ENCODE data around the gene LYZL4. TPM values are rescaled to one million over a fixed set of nuclear protein-coding genes. Genes with fewer than 3 reads are reported as not detected.

LYZL4 gene
- total RNA-seq, 5 donors from 2014 or later (not counting 1 experiment from before 2014, with no cell fraction given): not detected

DNA sequence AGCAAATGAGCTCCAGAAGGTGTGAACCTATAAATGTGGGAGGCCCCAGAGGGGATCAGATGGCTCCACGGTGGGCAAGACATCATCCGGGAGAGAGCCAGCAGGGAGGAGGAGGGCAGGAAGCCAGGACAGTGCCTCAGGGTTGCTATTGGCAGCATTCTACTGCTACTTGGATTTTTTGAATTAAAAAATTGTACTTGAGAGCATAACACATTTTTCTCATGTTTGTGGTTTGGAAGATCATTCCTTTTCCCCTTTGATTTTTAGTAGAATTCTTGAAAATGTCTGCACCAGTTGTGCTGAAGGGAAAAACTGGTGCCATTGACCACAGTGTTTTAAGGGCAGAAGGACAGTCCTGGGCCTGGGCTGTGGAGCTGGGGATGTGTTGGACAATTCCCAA, 59.2 kb downstream of the LYZL4 start:
- Histone ChIP-seq H3K27me3 (replicated peaks in 1 of 2; ENCODE audit: control insufficient read depth in 2 of 2, extremely low read depth in 1 of 2, insufficient read depth in 2 of 2, low read length in 1 of 2) (peaks cover 0 to 10% of the 10 kb centered on the region in 2 experiments), H3K4me3 (ENCODE audit: control insufficient read depth in 1 of 2, extremely low read depth in 1 of 2, low read length in 1 of 2) (no peak overlapping the region), H3K27ac (ENCODE audit: low read length) (no peak overlapping the region), H3K36me3 (ENCODE audit: control insufficient read depth in 2 of 2, extremely low read depth in 1 of 2, insufficient read depth in 1 of 2, low read length in 1 of 2) (no peaks in the 10 kb centered on the region), H3K4me1 (ENCODE audit: control insufficient read depth in 1 of 2, extremely low read depth in 1 of 2, insufficient read depth in 2 of 2, low read length in 2 of 2) (peaks cover 12% of the 10 kb centered on the region in 2 experiments), H3K9me3 (no peaks in the 10 kb centered on the region)
- no peak for ATAC-seq (replicated peaks in 1 of 4)
- Mint-ChIP-seq H3K27me3 (peaks cover 3 to 4% of the 10 kb centered on the region in 2 donors), H3K36me3 (no peaks in the 10 kb centered on the region), H3K4me3 (no peak overlapping the region), H3K4me1 (peaks cover 44 to 48% (median 48%) of the 10 kb centered on the region in 3 donors), H3K9me3 (peaks cover 0 to 3% (median 2%) of the 10 kb centered on the region in 3 donors), H3K27ac (peak overlapping the region in 1 of 2 donors; percentile 72)
- DNase-seq: no peak
- CTCF ChIA-PET: no interaction called here
- POLR2A ChIA-PET: no interaction called here
- WGBS (ENCODE audit: insufficient coverage): 89% methylated on average over 2 of the region's 2 CpGs

- Histone ChIP-seq H3K27me3 (replicated peaks in 1 of 2; ENCODE audit: control insufficient read depth in 2 of 2, extremely low read depth in 1 of 2, insufficient read depth in 2 of 2, low read length in 1 of 2) (peaks cover 0 to 10% of the 10 kb centered on the region in 2 experiments), H3K36me3 (ENCODE audit: control insufficient read depth in 2 of 2, extremely low read depth in 1 of 2, insufficient read depth in 1 of 2, low read length in 1 of 2) (no peaks in the 10 kb centered on the region), H3K4me3 (ENCODE audit: control insufficient read depth in 1 of 2, extremely low read depth in 1 of 2, low read length in 1 of 2) (no peak overlapping the region), H3K9me3 (no peaks in the 10 kb centered on the region), H3K4me1 (ENCODE audit: control insufficient read depth in 1 of 2, extremely low read depth in 1 of 2, insufficient read depth in 2 of 2, low read length in 2 of 2) (peaks cover 14 to 17% of the 10 kb centered on the region in 2 experiments), H3K27ac (ENCODE audit: low read length) (no peak overlapping the region)
- Mint-ChIP-seq H3K4me3 (no peak overlapping the region), H3K4me1 (peaks cover 45 to 49% (median 46%) of the 10 kb centered on the region in 3 donors), H3K27me3 (peaks cover 3 to 4% of the 10 kb centered on the region in 2 donors), H3K9me3 (no peaks in the 10 kb centered on the region), H3K27ac (peak overlapping the region; percentile 90 to 97), H3K36me3 (no peaks in the 10 kb centered on the region)
- ChIA-PET CTCF (no interaction called here), POLR2A (no interaction called here)
- ATAC-seq (replicated peaks in 1 of 4) (no peak), DNase-seq (no peak)
- 78% methylated on average over 4 of the region's 7 CpGs for WGBS (ENCODE audit: insufficient coverage)
These were observed 60.4 kb downstream of the LYZL4 start for GRCh38 chr3:42349765-42350594.

DNA sequence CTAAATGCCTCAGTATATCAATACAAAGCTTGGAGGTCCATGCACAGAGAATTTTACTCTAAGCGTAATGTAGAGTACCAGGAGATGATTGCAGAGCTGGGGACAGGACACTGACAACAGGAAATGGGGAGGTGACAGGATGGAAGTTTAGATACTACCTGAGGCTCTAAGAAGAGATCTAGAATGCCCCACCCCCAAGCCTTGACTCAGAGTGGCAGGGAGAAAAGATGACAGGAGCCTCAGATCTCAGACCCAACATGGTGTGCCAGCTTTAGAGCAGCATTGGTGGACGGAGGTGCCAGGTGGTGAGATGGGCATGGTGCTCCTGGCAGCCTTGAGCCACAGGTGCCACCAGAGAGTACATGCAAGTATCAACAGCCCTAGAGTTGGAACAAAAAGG, 62.5 kb downstream of the LYZL4 start:
- DNase-seq (peak in 14 of 35 experiments; percentile 2 to 54 (median 24)), ATAC-seq (replicated peaks in 1 of 4) (peak in 2 of 4 experiments; percentile 70 to 72)
- H3K9me3 ChIP-seq: no peaks in the 10 kb centered on the region
- Mint-ChIP-seq H3K36me3 (no peaks in the 10 kb centered on the region), H3K9me3 (peaks cover 0 to 4% (median 0%) of the 10 kb centered on the region in 3 donors), H3K27ac (peak overlapping the region; percentile 90 to 97), H3K4me1 (peaks cover 46 to 51% (median 47%) of the 10 kb centered on the region in 3 donors), H3K27me3 (peaks cover 3 to 4% of the 10 kb centered on the region in 2 donors), H3K4me3 (peak overlapping the region in 1 of 3 donors; percentile 32)
- H3K4me3 ChIP-seq (ENCODE audit: control insufficient read depth in 1 of 2, extremely low read depth in 1 of 2, low read length in 1 of 2): no peak overlapping the region
- H3K27ac ChIP-seq (ENCODE audit: low read length): peak overlapping the region; percentile 44
- ChIA-PET CTCF (interaction anchor here in 1 of 2 donors (0.6 kb wide), 1 partner anchor 93 kb away, joined by 3 read pairs; no protein-coding TSS in a partner anchor), POLR2A (no interaction called here)
- WGBS (ENCODE audit: insufficient coverage): 31% methylated on average over 1 of the region's 2 CpGs
- H3K4me1 ChIP-seq (ENCODE audit: control insufficient read depth in 1 of 2, extremely low read depth in 1 of 2, insufficient read depth in 2 of 2, low read length in 2 of 2): peaks cover 14 to 17% of the 10 kb centered on the region in 2 experiments
- peaks cover 0 to 6% of the 10 kb centered on the region in 2 experiments for H3K27me3 ChIP-seq (replicated peaks in 1 of 2; ENCODE audit: control insufficient read depth in 2 of 2, extremely low read depth in 1 of 2, insufficient read depth in 2 of 2, low read length in 1 of 2)
- no peaks in the 10 kb centered on the region for H3K36me3 ChIP-seq (ENCODE audit: control insufficient read depth in 2 of 2, extremely low read depth in 1 of 2, insufficient read depth in 1 of 2, low read length in 1 of 2)

Other genes starting within 250 kb of the LYZL4 start
- not detected for gene CCK, start 144.4 kb downstream of the LYZL4 start, total RNA-seq
- 10 to 100 TPM; 68.0 to 92.4 (median 76.1) TPM for gene VIPR1, start 92.0 kb upstream of the LYZL4 start, total RNA-seq
- gene SEC22C, start 171.4 kb upstream of the LYZL4 start, total RNA-seq: 10 to 100 TPM; 50.1 to 71.2 (median 53.6) TPM
- 10 to 100 TPM; 33.0 to 52.6 (median 46.4) TPM for gene SS18L2, start 180.2 kb upstream of the LYZL4 start, total RNA-seq
- 100 to 1,000 TPM; 185 to 252 (median 209) TPM for gene NKTR, start 190.1 kb upstream of the LYZL4 start, total RNA-seq
- 1 to 10 TPM in 2 of 5 donors, under 1 TPM in 3; 0.53 to 1.2 (median 0.98) TPM for gene ZBTB47, start 243.1 kb upstream of the LYZL4 start, total RNA-seq